MV-4-11 (cell line): ENCODE data around the gene SRR.
A peak's percentile ranks its signal among the peaks of the same experiment; 100 is the strongest.
"Not testable (repeated sequence)": the region's sequence is repeated elsewhere in the genome, so short reads cannot be mapped to it uniquely, and the experiment has no call there.

Source experiments
- DNase-seq: peaks from one replicate; lab custom pipeline; 2025; lab: John Stamatoyannopoulos, UW

SRR gene

GRCh38 chr17:2303204-2304188 is at the start of gene SRR, which contains the start of gene SMG6:
SRR (plus strand) TSS chr17:2303950; CDS start chr17:2315561, 11,611 bp downstream.
SMG6 (minus strand) TSS chr17:2303785; CDS start chr17:2303720, 65 bp downstream.
- peak; percentile 77 for DNase-seq

GRCh38 chr17:2258830-2259229 is 44.9 kb upstream of the SRR start:
- not testable (repeated sequence) for DNase-seq

- DNase-seq: peak; percentile 76
These were observed 43.8 kb upstream of the SRR start for GRCh38 chr17:2259769-2260536.

GRCh38 chr17:2262135-2262587 is 41.6 kb upstream of the SRR start:
- DNase-seq: no peak

- DNase-seq: peak; percentile 49
These were observed 40.3 kb upstream of the SRR start for GRCh38 chr17:2263183-2264066.

- no peak for DNase-seq
These were observed 39.5 kb upstream of the SRR start for GRCh38 chr17:2264067-2264860.

GRCh38 chr17:2265166-2265565 is 38.6 kb upstream of the SRR start:
- not testable (repeated sequence) for DNase-seq

- DNase-seq: peak; percentile 92
These were observed 37.5 kb upstream of the SRR start for GRCh38 chr17:2266045-2266864.

GRCh38 chr17:2266865-2267228 is 36.9 kb upstream of the SRR start:
- no peak for DNase-seq

GRCh38 chr17:2267354-2267753 is 36.4 kb upstream of the SRR start:
- no peak for DNase-seq

- no peak for DNase-seq
These were observed 31.6 kb upstream of the SRR start for GRCh38 chr17:2271985-2272702.

- no peak for DNase-seq
These were observed 29.3 kb upstream of the SRR start for GRCh38 chr17:2274414-2274813.

- no peak for DNase-seq
These were observed 28.0 kb upstream of the SRR start for GRCh38 chr17:2275722-2276121.

GRCh38 chr17:2277429-2278170 is 26.1 kb upstream of the SRR start:
- no peak for DNase-seq

GRCh38 chr17:2279707-2280106 is 24.0 kb upstream of the SRR start:
- DNase-seq: no peak

GRCh38 chr17:2282297-2282873 is 21.4 kb upstream of the SRR start:
- peak; percentile 96 for DNase-seq

- DNase-seq: no peak
These were observed 20.4 kb upstream of the SRR start for GRCh38 chr17:2283302-2283701.

GRCh38 chr17:2289878-2290478 is 13.8 kb upstream of the SRR start:
- DNase-seq: no peak
